H1 (cell line): Measurements from ENCODE around the gene METRN. TPM values are rescaled to one million over a fixed set of nuclear protein-coding genes. Genes with fewer than 3 reads are reported as not detected.
A peak's percentile ranks its signal among the peaks of the same experiment; 100 is the strongest.

Experiments
- RAD21 ChIP-seq, 2 experiments: IDR thresholded peaks in 1 of 2; conservative IDR thresholded peaks in 1 of 2; 2 replicates each; pipeline ENCODE4 v1.6.1; 2011; ENCODE audit warnings: low read depth in 2 of 2, low read length in 2 of 2, improper control_type of control experiment in 1 of 2, inconsistent platforms in 1 of 2, mild to moderate bottlenecking in 1 of 2, moderate library complexity in 1 of 2
- TAF1 ChIP-seq: IDR thresholded peaks from 2 replicates; pipeline ENCODE4 v1.6.1; 2011; ENCODE audit warnings: mild to moderate bottlenecking, low read depth, low read length
- polyA plus RNA-seq, 7 experiments: library from polyadenylated mRNA; depleted of rRNA in 3 of 7; stranded (reverse) in 5 of 7; unstranded in 2 of 7; fragments of >200 nt in 5 of 7; fragments of 200-250 nt in 2 of 7; gene quantifications; 1 replicate in 5 of 7; 2 replicates in 1 of 7; 4 replicates in 1 of 7; pipeline versions ENCODE4 v1.2.1 to v1.2.3, GENCODE V29; 2011 to 2013; ENCODE audit warnings: missing spikeins in 2 of 7, mixed read lengths in 2 of 7
- total RNA-seq: library from RNA; stranded (reverse); fragmentation: NEBNext Ultra II Directional; extraction: Animal tissue kit (Norgen Biotek cat#: 25700); gene quantifications from 2 replicates; pipeline ENCODE4 v1.2.1, GENCODE V29; 2021
- TF ChIP-seq, protein P1 (sequence below): IDR thresholded peaks from 2 replicates; pipeline ENCODE4 v1.6.1; 2011; ENCODE audit warnings: low read depth, mild to moderate bottlenecking, low read length; ENCODE audit not compliant: insufficient read depth

The METRN gene
- total and polyA plus RNA-seq, 2 of the 8 experiments (the other 6 are each of a cell fraction or from before 2014, with no cell fraction given): 18.7 to 25.8 TPM

DNA sequence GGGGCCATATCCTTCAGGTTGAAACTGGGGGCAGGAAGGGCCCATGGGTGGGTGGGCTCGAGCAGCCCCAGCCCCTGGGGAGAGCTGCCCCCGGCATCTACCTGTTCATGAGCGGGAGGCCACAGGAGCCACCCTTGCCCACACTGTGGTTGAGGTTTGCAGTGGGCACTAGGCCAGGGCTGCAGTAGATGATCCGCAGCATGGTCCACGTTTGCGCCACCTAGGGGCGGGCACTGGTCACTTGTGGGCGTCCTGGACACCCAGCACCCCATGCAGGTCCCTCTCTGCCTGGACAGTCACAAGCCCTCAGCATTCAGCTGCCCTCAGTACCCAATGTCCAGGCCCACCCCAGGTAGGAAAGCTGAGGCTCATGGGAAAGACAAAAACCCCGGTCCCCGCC lies 29.0 kb upstream of the METRN start (continued):
- TF ChIP-seq RAD21 (IDR thresholded peaks at IDR 0.05 in 1 of 2, conservative IDR thresholded peaks at IDR 0.05 in 1 of 2; ENCODE audit: low read depth in 2 of 2, low read length in 2 of 2): peak in 1 of 2 experiments; percentile 34; a peak in 1 of 4 replicates
- TF ChIP-seq, protein P1, sequence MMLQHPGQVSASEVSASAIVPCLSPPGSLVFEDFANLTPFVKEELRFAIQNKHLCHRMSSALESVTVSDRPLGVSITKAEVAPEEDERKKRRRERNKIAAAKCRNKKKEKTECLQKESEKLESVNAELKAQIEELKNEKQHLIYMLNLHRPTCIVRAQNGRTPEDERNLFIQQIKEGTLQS: no peak
- no peak for TF ChIP-seq TAF1
